Neural cell (in vitro differentiated cells): ENCODE data around the gene LPAR1.

ENCODE experiments used
- MXI1 ChIP-seq: fragments of 450-650 bp; conservative IDR thresholded peaks from 2 replicates; pipeline ENCODE4 v1.6.1; 2014; ENCODE audit warnings: antibody characterized with exemption, mild to moderate bottlenecking; ENCODE audit not compliant: poor library complexity, severe bottlenecking
- POLR2AphosphoS5 ChIP-seq: IDR thresholded peaks from 2 replicates; pipeline ENCODE4 v1.6.1; 2012
- TF ChIP-seq, protein P1 (sequence below): fragments of 450-650 bp; IDR thresholded peaks from 2 replicates; pipeline ENCODE4 v1.5.1; 2014; ENCODE audit warnings: antibody characterized with exemption, mild to moderate bottlenecking, moderate library complexity; ENCODE audit not compliant: poor library complexity, severe bottlenecking
- TF ChIP-seq, protein P2 (sequence below): IDR thresholded peaks from 2 replicates; pipeline ENCODE4 v1.6.1; 2012; ENCODE audit warnings: borderline replicate concordance

DNA sequence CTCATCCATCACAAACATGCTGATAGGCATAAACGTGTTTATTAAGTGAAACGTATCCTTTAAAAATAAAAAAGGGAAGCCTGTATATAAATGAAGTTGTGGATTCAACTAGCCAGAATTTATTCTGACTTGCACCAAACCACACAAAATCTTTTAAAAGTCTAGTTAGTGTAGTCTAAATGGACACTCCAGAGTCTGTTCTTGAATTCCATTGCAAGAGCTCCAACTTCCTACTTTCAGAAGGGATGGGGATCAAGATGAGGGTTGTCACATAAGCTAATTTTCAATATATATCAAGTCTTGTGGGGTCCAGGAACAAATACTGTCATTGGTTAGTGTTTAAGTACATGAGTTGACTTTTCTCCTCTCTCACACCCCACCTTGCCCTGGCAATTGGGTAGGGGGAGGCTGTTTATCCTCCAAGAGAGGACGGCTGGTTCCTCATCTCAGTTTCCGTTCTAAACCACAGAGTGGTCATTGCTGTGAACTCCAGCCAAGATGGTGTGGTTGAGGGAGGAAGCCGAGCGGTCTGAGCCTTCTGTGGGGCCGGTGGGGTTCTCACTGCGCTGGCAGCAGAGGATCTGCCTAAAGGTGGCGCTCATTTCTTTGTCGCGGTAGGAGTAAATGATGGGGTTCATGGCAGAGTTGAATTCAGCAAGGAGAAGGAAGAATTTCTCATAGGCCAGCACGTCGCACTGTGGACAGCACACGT is 163.2 kb downstream of the LPAR1 start:
- TF ChIP-seq, protein P1, sequence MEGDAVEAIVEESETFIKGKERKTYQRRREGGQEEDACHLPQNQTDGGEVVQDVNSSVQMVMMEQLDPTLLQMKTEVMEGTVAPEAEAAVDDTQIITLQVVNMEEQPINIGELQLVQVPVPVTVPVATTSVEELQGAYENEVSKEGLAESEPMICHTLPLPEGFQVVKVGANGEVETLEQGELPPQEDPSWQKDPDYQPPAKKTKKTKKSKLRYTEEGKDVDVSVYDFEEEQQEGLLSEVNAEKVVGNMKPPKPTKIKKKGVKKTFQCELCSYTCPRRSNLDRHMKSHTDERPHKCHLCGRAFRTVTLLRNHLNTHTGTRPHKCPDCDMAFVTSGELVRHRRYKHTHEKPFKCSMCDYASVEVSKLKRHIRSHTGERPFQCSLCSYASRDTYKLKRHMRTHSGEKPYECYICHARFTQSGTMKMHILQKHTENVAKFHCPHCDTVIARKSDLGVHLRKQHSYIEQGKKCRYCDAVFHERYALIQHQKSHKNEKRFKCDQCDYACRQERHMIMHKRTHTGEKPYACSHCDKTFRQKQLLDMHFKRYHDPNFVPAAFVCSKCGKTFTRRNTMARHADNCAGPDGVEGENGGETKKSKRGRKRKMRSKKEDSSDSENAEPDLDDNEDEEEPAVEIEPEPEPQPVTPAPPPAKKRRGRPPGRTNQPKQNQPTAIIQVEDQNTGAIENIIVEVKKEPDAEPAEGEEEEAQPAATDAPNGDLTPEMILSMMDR, result no peak
- TF ChIP-seq, protein P2, sequence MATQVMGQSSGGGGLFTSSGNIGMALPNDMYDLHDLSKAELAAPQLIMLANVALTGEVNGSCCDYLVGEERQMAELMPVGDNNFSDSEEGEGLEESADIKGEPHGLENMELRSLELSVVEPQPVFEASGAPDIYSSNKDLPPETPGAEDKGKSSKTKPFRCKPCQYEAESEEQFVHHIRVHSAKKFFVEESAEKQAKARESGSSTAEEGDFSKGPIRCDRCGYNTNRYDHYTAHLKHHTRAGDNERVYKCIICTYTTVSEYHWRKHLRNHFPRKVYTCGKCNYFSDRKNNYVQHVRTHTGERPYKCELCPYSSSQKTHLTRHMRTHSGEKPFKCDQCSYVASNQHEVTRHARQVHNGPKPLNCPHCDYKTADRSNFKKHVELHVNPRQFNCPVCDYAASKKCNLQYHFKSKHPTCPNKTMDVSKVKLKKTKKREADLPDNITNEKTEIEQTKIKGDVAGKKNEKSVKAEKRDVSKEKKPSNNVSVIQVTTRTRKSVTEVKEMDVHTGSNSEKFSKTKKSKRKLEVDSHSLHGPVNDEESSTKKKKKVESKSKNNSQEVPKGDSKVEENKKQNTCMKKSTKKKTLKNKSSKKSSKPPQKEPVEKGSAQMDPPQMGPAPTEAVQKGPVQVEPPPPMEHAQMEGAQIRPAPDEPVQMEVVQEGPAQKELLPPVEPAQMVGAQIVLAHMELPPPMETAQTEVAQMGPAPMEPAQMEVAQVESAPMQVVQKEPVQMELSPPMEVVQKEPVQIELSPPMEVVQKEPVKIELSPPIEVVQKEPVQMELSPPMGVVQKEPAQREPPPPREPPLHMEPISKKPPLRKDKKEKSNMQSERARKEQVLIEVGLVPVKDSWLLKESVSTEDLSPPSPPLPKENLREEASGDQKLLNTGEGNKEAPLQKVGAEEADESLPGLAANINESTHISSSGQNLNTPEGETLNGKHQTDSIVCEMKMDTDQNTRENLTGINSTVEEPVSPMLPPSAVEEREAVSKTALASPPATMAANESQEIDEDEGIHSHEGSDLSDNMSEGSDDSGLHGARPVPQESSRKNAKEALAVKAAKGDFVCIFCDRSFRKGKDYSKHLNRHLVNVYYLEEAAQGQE, result no peak
- no peak for TF ChIP-seq POLR2AphosphoS5
- TF ChIP-seq MXI1, result no peak
